ENCODE data around the gene PLCG2. TPM values are rescaled to one million over a fixed set of nuclear protein-coding genes. Genes with fewer than 3 reads are reported as not detected.
A peak's percentile ranks its signal among the peaks of the same experiment; 100 is the strongest.

Gene PLCG2
- total RNA-seq, 2 experiments from 2014 or later = 196 to 485 TPM

DNA sequence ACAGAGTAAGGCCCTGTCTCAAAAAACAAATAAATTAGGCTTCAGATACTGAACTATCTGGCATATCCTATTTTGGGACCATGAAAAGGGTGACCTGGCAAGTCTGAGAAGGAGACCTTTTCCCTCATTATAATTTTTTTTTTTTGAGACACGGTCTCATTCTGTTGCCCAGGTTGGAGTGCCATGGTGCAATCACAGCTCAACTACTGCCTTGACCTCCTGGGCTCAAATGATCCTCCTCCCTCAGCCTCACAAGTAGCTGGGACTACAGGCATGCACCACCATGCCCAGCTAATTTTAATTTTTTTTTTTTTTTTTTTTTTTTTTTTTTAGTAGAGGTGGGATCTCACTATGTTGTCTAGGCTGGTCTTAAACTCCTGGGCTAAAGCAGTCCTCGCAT, 37.3 kb downstream of the PLCG2 start:
- Histone ChIP-seq H3K27ac (ENCODE audit: low read depth, low read length, poor library complexity, severe bottlenecking) (peak overlapping the region; percentile 97), H3K36me3 (ENCODE audit: insufficient read depth, low read length) (peaks cover 28% of the 10 kb centered on the region), H4K20me1 (ENCODE audit: insufficient read depth, low read length) (no peaks in the 10 kb centered on the region), H2AFZ (ENCODE audit: low read length) (no peak overlapping the region), H3K9me2 (ENCODE audit: insufficient read depth, low read length) (no peaks in the 10 kb centered on the region), H3K9me3 (ENCODE audit: low read length) (no peaks in the 10 kb centered on the region), H3K79me2 (ENCODE audit: insufficient read depth, low read depth, low read length) (peaks cover 86% of the 10 kb centered on the region), H3K4me3 (ENCODE audit: low read depth, low read length, poor library complexity, severe bottlenecking) (peak overlapping the region; percentile 64), H3K4me1 (ENCODE audit: insufficient read depth, low read length, poor library complexity, severe bottlenecking) (peaks cover 92% of the 10 kb centered on the region), H3K4me2 (ENCODE audit: low read length) (peak overlapping the region; percentile 89)
- DNase-seq (ENCODE audit: low spot score) = no peak
- POLR2A ChIA-PET = interaction anchor here (0.7 to 4.7 kb wide), 8 partner anchors 7 to 76 kb away, joined by 3 to 63 read pairs (median 22); partner anchors contain the start of gene PLCG2
- no TSS peak for BruUV-seq (replicated peaks)
- CTCF ChIA-PET (ENCODE audit: unreplicated experiment) = no interaction called here
- TF ChIP-seq, protein P1, sequence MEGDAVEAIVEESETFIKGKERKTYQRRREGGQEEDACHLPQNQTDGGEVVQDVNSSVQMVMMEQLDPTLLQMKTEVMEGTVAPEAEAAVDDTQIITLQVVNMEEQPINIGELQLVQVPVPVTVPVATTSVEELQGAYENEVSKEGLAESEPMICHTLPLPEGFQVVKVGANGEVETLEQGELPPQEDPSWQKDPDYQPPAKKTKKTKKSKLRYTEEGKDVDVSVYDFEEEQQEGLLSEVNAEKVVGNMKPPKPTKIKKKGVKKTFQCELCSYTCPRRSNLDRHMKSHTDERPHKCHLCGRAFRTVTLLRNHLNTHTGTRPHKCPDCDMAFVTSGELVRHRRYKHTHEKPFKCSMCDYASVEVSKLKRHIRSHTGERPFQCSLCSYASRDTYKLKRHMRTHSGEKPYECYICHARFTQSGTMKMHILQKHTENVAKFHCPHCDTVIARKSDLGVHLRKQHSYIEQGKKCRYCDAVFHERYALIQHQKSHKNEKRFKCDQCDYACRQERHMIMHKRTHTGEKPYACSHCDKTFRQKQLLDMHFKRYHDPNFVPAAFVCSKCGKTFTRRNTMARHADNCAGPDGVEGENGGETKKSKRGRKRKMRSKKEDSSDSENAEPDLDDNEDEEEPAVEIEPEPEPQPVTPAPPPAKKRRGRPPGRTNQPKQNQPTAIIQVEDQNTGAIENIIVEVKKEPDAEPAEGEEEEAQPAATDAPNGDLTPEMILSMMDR (conservative IDR thresholded peaks at IDR 0.05; ENCODE audit: low read length) = no peak
- intact Hi-C loops (cut with micrococcal nuclease; ENCODE audit: unreplicated experiment) = loop anchor here (2.0 kb wide), 1 partner anchor 32 kb away; no protein-coding TSS in a partner anchor

DNA sequence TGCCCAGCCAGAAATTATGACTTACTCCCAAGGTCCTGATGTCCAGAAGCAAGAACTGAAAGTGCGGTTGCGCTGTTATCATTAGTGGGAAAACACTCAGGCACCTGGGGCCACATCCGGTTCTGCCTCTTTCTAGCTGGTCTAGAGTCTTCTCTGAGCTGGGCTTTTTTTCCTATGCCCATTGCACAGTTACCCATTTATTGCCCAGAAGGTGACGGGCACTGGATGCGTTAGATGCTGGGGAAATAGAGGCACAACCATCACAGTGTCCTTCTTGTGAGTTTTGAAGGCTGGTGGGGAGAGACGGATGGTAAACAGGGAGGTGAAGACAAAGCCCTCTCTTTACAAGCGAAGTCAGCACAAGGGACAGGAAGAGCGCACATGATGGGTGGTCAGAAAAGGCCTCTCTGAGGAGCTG, 37.7 kb downstream of the PLCG2 start:
- ChIA-PET CTCF (ENCODE audit: unreplicated experiment) (interaction anchor here (0.5 to 1.4 kb wide), 2 partner anchors 18 to 37 kb away, joined by 3 to 11 read pairs; no protein-coding TSS in a partner anchor), POLR2A (interaction anchor here (0.7 to 4.7 kb wide), 10 partner anchors 7 to 77 kb away, joined by 3 to 63 read pairs (median 16); partner anchors contain the start of gene PLCG2)
- no peak for TF ChIP-seq EZH2phosphoT487 (IDR thresholded peaks at IDR 0.05; ENCODE audit: borderline replicate concordance, low read depth, low read length)
- TF ChIP-seq, protein P1 (conservative IDR thresholded peaks at IDR 0.05; ENCODE audit: low read length) = no peak
- H3K36me3 ChIP-seq (ENCODE audit: insufficient read depth, low read length) = peaks cover 25% of the 10 kb centered on the region; the same call in 1 of the 2 replicates
- no peaks in the 10 kb centered on the region for H3K9me2 ChIP-seq (ENCODE audit: insufficient read depth, low read length)
- peak overlapping the region; percentile 64 for H3K4me3 ChIP-seq (ENCODE audit: low read depth, low read length, poor library complexity, severe bottlenecking)
- BruUV-seq (replicated peaks) = no TSS peak
- intact Hi-C loops (cut with micrococcal nuclease; ENCODE audit: unreplicated experiment) = loop anchor here (1.0 to 2.0 kb wide), 2 partner anchors 8 to 32 kb away; no protein-coding TSS in a partner anchor
- no peaks in the 10 kb centered on the region for H4K20me1 ChIP-seq (ENCODE audit: insufficient read depth, low read length)
- peak overlapping the region; percentile 97 for H3K27ac ChIP-seq (ENCODE audit: low read depth, low read length, poor library complexity, severe bottlenecking)
- H3K4me2 ChIP-seq (ENCODE audit: low read length) = peak overlapping the region; percentile 89
- DNase-seq (ENCODE audit: low spot score) = peak; percentile 86
- H3K79me2 ChIP-seq (ENCODE audit: insufficient read depth, low read depth, low read length) = peaks cover 84% of the 10 kb centered on the region
- no peaks in the 10 kb centered on the region for H3K9me3 ChIP-seq (ENCODE audit: low read length)
- peaks cover 89% of the 10 kb centered on the region for H3K4me1 ChIP-seq (ENCODE audit: insufficient read depth, low read length, poor library complexity, severe bottlenecking)
- no peak overlapping the region for H2AFZ ChIP-seq (ENCODE audit: low read length)

DNA sequence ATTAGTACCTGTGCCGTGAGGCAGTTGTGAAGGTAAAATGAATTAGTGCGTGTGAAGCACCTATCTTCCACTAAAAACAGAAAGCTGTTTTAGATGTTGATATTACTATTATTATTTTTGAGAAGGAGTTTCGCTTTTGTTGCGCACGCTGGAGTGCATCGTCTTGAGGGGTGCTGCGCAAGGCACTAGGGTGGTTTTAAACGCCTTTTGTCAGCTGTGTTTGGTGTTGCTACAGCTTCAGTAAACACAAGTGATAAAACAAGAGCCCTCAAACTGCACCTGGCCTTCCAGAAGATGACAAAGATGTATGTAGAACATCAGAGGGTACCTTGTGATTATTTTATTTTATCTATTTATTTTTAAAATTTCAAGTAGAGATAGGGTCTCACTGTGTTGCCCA, 38.2 kb downstream of the PLCG2 start:
- Histone ChIP-seq H3K36me3 (ENCODE audit: insufficient read depth, low read length) (peaks cover 25% of the 10 kb centered on the region; the same call in 1 of the 2 replicates), H3K4me2 (ENCODE audit: low read length) (peak overlapping the region; percentile 89), H3K9me2 (ENCODE audit: insufficient read depth, low read length) (no peaks in the 10 kb centered on the region), H3K79me2 (ENCODE audit: insufficient read depth, low read depth, low read length) (peaks cover 88% of the 10 kb centered on the region), H2AFZ (ENCODE audit: low read length) (no peak overlapping the region), H3K27ac (ENCODE audit: low read depth, low read length, poor library complexity, severe bottlenecking) (peak overlapping the region; percentile 97), H4K20me1 (ENCODE audit: insufficient read depth, low read length) (no peaks in the 10 kb centered on the region), H3K4me1 (ENCODE audit: insufficient read depth, low read length, poor library complexity, severe bottlenecking) (peaks cover 94% of the 10 kb centered on the region), H3K4me3 (ENCODE audit: low read depth, low read length, poor library complexity, severe bottlenecking) (peak overlapping the region; percentile 64), H3K9me3 (ENCODE audit: low read length) (no peaks in the 10 kb centered on the region)
- no peak for DNase-seq (ENCODE audit: low spot score)
- intact Hi-C loops (cut with micrococcal nuclease; ENCODE audit: unreplicated experiment) = loop anchor here (1.0 to 2.0 kb wide), 2 partner anchors 8 to 32 kb away; no protein-coding TSS in a partner anchor
- TF ChIP-seq, protein P1 (conservative IDR thresholded peaks at IDR 0.05; ENCODE audit: low read length) = no peak
- TF ChIP-seq EZH2phosphoT487 (IDR thresholded peaks at IDR 0.05; ENCODE audit: borderline replicate concordance, low read depth, low read length) = no peak
- CTCF ChIA-PET (ENCODE audit: unreplicated experiment) = interaction anchor here (0.5 to 2.6 kb wide), 5 partner anchors 8 to 65 kb away, joined by 3 to 11 read pairs (median 7); no protein-coding TSS in a partner anchor
- POLR2A ChIA-PET = interaction anchor here (0.7 to 4.7 kb wide), 12 partner anchors 8 to 77 kb away, joined by 3 to 63 read pairs (median 14); partner anchors contain the start of gene PLCG2
- TSS peak; percentile 6 for BruUV-seq (replicated peaks)

Measured in OCI-LY7 (cell line).